Keratinocyte (primary cell): Measurements from ENCODE around the gene C2orf69. TPM values are rescaled to one million over a fixed set of nuclear protein-coding genes. Genes with fewer than 3 reads are reported as not detected.

Experiments used
- DNase-seq: peaks from one replicate; pipeline ENCODE4 v3.0.0-alpha.2; 2011; ENCODE audit warnings: low read depth, missing footprints, low spot score
- FAIRE-seq: peaks from 2 replicates; lab custom pipeline; 2011; peaks lifted over from hg19 to GRCh38; lab: Jason Lieb, UNC
- H2AFZ ChIP-seq: 2 replicates; pipeline ENCODE4 v1.6.0; 2012; ENCODE audit warnings: low read length, control low read depth, inconsistent platforms; ENCODE audit not compliant: control insufficient read depth
- H3K27ac ChIP-seq: 2 replicates; pipeline ENCODE4 v1.5.1; 2011; ENCODE audit warnings: low read length; ENCODE audit not compliant: control insufficient read depth, insufficient read depth
- H3K27me3 ChIP-seq: 3 replicates; pipeline ENCODE4 v1.6.0; 2011; ENCODE audit warnings: low read length; ENCODE audit not compliant: control insufficient read depth, insufficient read depth; ENCODE audit errors: extremely low read depth
- H3K36me3 ChIP-seq, 2 experiments: 2 replicates in 1 of 2; 3 replicates in 1 of 2; pipeline ENCODE4 v1.5.1; 2011; ENCODE audit warnings: low read length in 2 of 2, mild to moderate bottlenecking in 1 of 2; ENCODE audit not compliant: control insufficient read depth in 2 of 2, insufficient read depth in 2 of 2; ENCODE audit errors: extremely low read depth in 1 of 2
- H3K4me1 ChIP-seq: 3 replicates; pipeline ENCODE4 v1.5.1; 2011; ENCODE audit warnings: low read length; ENCODE audit not compliant: control insufficient read depth, insufficient read depth; ENCODE audit errors: extremely low read depth
- H3K4me2 ChIP-seq: 3 replicates; pipeline ENCODE4 v1.6.0; 2011; ENCODE audit warnings: low read depth, low read length; ENCODE audit not compliant: control insufficient read depth, insufficient read depth; ENCODE audit errors: extremely low read depth
- H3K4me3 ChIP-seq, 3 experiments: fragments of 200-600 bp in 1 of 3; sonication (generic) in 1 of 3; 2 replicates in 2 of 3; 3 replicates in 1 of 3; pipeline ENCODE4 v1.5.1; 2011 to 2016; ENCODE audit warnings: low read length in 3 of 3, mild to moderate bottlenecking in 3 of 3, control low read depth in 2 of 3, inconsistent platforms in 1 of 3, low read depth in 1 of 3, mixed read lengths in 1 of 3, mixed run types in 1 of 3, moderate library complexity in 1 of 3; ENCODE audit not compliant: control insufficient read depth in 2 of 3, insufficient read depth in 2 of 3; ENCODE audit errors: extremely low read depth in 1 of 3
- H3K79me2 ChIP-seq: 2 replicates; pipeline ENCODE4 v1.6.0; 2012; ENCODE audit warnings: low read length; ENCODE audit not compliant: control insufficient read depth, insufficient read depth
- H3K9ac ChIP-seq: 3 replicates; pipeline ENCODE4 v1.6.0; 2011; ENCODE audit warnings: low read length; ENCODE audit not compliant: control insufficient read depth, insufficient read depth; ENCODE audit errors: extremely low read depth
- H3K9me1 ChIP-seq: 3 replicates; pipeline ENCODE4 v1.6.0; 2011; ENCODE audit warnings: low read length; ENCODE audit not compliant: control insufficient read depth, insufficient read depth; ENCODE audit errors: extremely low read depth
- H3K9me3 ChIP-seq: 2 replicates; pipeline ENCODE4 v1.5.1; 2012; ENCODE audit warnings: low read depth, low read length; ENCODE audit not compliant: control insufficient read depth
- H4K20me1 ChIP-seq: 3 replicates; pipeline ENCODE4 v1.6.0; 2011; ENCODE audit warnings: low read length; ENCODE audit not compliant: control insufficient read depth, insufficient read depth; ENCODE audit errors: extremely low read depth
- CTCF ChIP-seq, 3 experiments: IDR thresholded peaks in 1 of 3; conservative IDR thresholded peaks in 1 of 3; optimal IDR thresholded peaks in 1 of 3; 2 replicates in 2 of 3; 3 replicates in 1 of 3; pipeline versions ENCODE3 to v1.5.1; 2011; ENCODE audit warnings: low read length in 3 of 3, mild to moderate bottlenecking in 3 of 3, moderate library complexity in 2 of 3, control low read depth in 1 of 3, inconsistent platforms in 1 of 3; ENCODE audit not compliant: insufficient read depth in 2 of 3; ENCODE audit errors: extremely low read depth in 1 of 3
- EZH2 ChIP-seq: IDR thresholded peaks from one replicate; pipeline ENCODE4 v1.6.1; 2012; ENCODE audit warnings: inconsistent platforms, mild to moderate bottlenecking, low read length, moderate library complexity
- dilution Hi-C: fragments of 300-500 bp; cut with MboI; formaldehyde crosslinking; loops from one replicate; pipeline ENCODE4 v1.7.0; 2020; ENCODE audit warnings: low sequenced_read_pairs; ENCODE audit not compliant: extremely low pct_ligation_motif_present
- polyA plus RNA-seq, 5 experiments: library from polyadenylated mRNA; depleted of rRNA in 3 of 5; stranded (reverse) in 3 of 5; stranded (forward) in 1 of 5; unstranded in 1 of 5; fragments of >200 nt; gene quantifications; 1 replicate in 1 of 5; 2 replicates in 3 of 5; 3 replicates in 1 of 5; pipeline versions ENCODE4 v1.2.1 to v1.2.3, GENCODE V29; 2011 to 2012; ENCODE audit warnings: missing spikeins in 2 of 5, low read depth in 1 of 5, low replicate concordance in 1 of 5

C2orf69 gene
- polyA plus RNA-seq, 1 donor (not counting 4 experiments of a cell fraction or from before 2014, with no cell fraction given), result 8.6 TPM

- Histone ChIP-seq H2AFZ (no peak overlapping the region), H4K20me1 (no peaks in the 10 kb centered on the region), H3K79me2 (peaks cover 12% of the 10 kb centered on the region), H3K27me3 (no peaks in the 10 kb centered on the region), H3K4me3 (no peak overlapping the region), H3K9me1 (no peaks in the 10 kb centered on the region), H3K27ac (no peak overlapping the region), H3K9ac (no peak overlapping the region), H3K4me1 (no peaks in the 10 kb centered on the region), H3K36me3 (peaks cover 2 to 7% of the 10 kb centered on the region in 2 experiments), H3K4me2 (no peak overlapping the region), H3K9me3 (no peaks in the 10 kb centered on the region)
- no peak for DNase-seq
- dilution Hi-C loops, result no loop called here
- no peak for FAIRE-seq
- TF ChIP-seq EZH2 (no peak), CTCF (optimal IDR thresholded peaks at IDR 0.05 in 1 of 3, IDR thresholded peaks at IDR 0.05 in 1 of 3, conservative IDR thresholded peaks at IDR 0.05 in 1 of 3; ENCODE audit: extremely low read depth in 1 of 3, insufficient read depth in 2 of 3, low read length in 3 of 3) (no peak)
Measured at GRCh38 chr2:199943373-199943772, 32.3 kb downstream of the C2orf69 start.

- no peak for DNase-seq
- H3K4me1 ChIP-seq, result no peaks in the 10 kb centered on the region
- H2AFZ ChIP-seq, result no peak overlapping the region
- H3K9me1 ChIP-seq, result no peaks in the 10 kb centered on the region
- no peaks in the 10 kb centered on the region for H4K20me1 ChIP-seq
- H3K36me3 ChIP-seq, result peaks cover 7 to 13% of the 10 kb centered on the region in 2 experiments
- dilution Hi-C loops, result no loop called here
- H3K27me3 ChIP-seq, result no peaks in the 10 kb centered on the region
- H3K79me2 ChIP-seq, result peaks cover 27% of the 10 kb centered on the region
- H3K9ac ChIP-seq, result no peak overlapping the region
- no peak overlapping the region for H3K4me3 ChIP-seq
- H3K9me3 ChIP-seq, result no peaks in the 10 kb centered on the region
- H3K4me2 ChIP-seq, result no peak overlapping the region
- FAIRE-seq, result no peak
- TF ChIP-seq EZH2, result no peak
- TF ChIP-seq CTCF (optimal IDR thresholded peaks at IDR 0.05 in 1 of 3, IDR thresholded peaks at IDR 0.05 in 1 of 3, conservative IDR thresholded peaks at IDR 0.05 in 1 of 3; ENCODE audit: extremely low read depth in 1 of 3, insufficient read depth in 2 of 3, low read length in 3 of 3), result no peak
- H3K27ac ChIP-seq, result no peak overlapping the region
Measured at GRCh38 chr2:199946196-199946595, 35.1 kb downstream of the C2orf69 start.
